Left hindlimb (tissue), 1 donor: ENCODE data around the gene CAMTA1.

Experiments used
- DNase-seq: peaks from one replicate; pipeline ENCODE4 v3.0.0-alpha.2; 2018

Gene CAMTA1

DNA sequence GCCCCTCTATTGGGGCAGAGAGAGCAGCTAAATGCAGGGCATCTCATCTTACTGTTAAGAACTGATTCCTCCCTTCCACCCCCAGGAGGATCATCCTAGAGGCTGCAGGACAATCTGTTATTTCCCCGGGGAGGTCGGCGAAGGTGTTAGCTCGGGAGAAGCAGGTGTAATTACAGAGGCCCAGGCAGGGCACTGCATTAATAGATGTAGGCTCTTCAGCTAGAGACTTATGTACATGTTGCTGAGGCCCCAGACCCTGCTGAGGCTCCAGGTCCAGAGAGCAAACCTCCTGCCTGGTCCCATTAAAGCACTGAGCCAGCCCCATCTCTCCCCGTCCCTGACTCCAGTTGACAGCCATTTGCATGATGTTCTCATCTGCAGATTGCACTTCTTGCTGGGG lies 665.6 kb downstream of the CAMTA1 start:
- DNase-seq = no peak

GRCh38 chr1:7453038-7453437 lies 667.8 kb downstream of the CAMTA1 start:
- no peak for DNase-seq

DNA sequence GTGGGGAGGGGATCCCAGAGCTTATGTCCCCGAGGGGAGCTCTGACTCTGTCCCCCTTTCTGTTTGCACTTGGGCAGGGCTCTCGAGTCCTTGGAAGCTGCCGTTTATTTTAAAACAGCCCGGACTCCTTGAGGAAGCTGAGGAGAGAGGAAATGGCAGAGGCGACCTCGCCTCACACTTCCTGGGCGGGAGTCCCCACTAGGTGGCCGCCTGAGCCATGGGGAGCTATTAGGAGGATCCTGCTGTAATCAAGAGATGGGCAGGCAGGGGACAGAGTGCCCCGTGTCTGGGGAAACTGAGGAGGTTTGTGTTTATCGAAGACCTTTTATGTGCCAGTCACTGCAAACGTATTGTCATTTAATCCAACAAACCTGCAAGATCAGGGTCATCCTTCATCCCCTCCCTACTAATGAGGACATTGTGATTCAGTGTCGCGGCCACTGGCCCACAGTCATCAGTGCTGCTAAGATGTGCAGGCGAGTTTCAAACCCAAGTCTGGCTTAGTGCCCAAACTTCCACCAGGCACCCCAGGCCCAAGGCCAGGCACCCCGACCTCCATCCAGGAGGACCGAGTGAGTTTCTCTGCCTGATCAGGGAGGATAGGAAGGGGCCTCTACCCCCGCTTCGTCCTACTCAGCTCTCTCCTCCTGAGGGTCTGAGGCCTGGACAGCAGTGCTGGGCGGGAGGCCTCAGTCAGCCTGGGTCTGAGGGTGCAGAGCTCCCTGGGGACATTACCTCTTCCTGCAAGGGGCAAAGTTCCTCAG lies 669.0 kb downstream of the CAMTA1 start:
- DNase-seq = no peak

DNA sequence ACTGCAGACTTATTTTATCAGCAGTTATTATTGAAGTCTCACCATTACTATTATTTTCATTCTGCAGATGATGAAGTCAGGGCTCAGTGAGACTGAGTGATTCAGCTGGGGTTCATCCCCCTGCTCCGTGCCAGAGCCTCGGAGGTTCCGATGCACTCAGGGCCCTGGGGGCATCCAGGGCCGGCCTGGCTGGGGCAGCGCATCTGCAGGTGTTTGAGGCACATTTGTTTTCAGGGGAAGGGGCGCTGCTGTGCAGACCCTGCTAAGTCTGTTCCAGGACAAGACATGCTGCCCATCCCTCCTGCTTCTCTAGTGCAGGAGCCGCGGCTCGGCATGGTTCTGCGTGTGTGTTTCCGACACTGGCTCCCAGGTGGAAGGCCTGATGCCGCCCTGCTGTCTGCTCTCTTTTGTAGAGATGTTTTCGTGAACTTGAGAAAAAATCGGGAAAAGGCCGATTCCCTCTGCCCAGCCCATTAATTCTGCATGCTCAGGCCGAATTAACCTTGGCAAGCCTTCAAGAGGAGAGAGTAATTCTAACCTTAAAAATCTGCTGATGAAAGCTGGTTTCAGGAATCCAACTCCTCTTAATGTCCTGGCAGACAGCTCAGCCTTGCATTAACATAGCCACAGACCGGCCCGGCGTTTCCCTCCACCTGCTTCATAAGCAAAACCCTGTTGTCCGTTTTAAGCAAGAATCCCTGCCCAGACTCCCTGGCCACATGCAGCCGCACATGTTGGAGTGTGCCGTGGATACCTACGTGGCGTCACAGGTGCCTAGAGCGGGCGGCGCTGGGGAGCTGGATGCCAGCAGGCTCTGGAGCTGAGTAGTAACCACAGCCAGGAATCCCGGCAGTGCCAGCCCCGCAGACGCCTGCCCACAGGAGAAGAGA lies 669.9 kb downstream of the CAMTA1 start:
- peak; percentile 49 for DNase-seq

- no peak for DNase-seq
These were observed 670.8 kb downstream of the CAMTA1 start for GRCh38 chr1:7455796-7456721.

- no peak for DNase-seq
These were observed 671.4 kb downstream of the CAMTA1 start for GRCh38 chr1:7456722-7457082.

DNA sequence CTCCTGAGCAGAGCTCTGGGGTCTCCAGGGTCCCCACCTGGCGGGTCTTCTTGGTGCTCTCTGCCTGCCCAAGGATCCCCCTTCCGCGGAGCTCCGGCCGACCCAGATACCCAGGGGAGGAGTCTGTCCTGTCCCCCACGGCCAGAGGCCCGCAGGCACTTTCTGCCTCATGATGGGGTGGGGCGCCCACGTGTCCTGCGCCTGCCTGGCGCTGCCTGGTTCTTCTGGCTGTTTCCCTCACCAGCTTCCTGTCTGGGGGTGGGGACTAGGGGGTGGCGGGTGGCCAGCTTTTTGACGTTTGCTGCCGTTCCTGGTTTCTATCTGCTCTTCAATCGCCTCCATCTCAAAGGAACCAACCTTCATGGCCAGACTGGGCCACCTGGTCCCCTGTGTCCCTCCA lies 672.6 kb downstream of the CAMTA1 start:
- no peak for DNase-seq

- no peak for DNase-seq
These were observed 673.7 kb downstream of the CAMTA1 start for GRCh38 chr1:7458946-7459345.

- DNase-seq = no peak
These were observed 674.7 kb downstream of the CAMTA1 start for GRCh38 chr1:7459914-7460313.

- DNase-seq = no peak
These were observed 675.6 kb downstream of the CAMTA1 start for GRCh38 chr1:7460807-7461206.

- DNase-seq = no peak
These were observed 677.4 kb downstream of the CAMTA1 start for GRCh38 chr1:7462617-7463016.

GRCh38 chr1:7463526-7463925 lies 678.3 kb downstream of the CAMTA1 start:
- DNase-seq = no peak

- no peak for DNase-seq
These were observed 679.5 kb downstream of the CAMTA1 start for GRCh38 chr1:7464736-7465135.

DNA sequence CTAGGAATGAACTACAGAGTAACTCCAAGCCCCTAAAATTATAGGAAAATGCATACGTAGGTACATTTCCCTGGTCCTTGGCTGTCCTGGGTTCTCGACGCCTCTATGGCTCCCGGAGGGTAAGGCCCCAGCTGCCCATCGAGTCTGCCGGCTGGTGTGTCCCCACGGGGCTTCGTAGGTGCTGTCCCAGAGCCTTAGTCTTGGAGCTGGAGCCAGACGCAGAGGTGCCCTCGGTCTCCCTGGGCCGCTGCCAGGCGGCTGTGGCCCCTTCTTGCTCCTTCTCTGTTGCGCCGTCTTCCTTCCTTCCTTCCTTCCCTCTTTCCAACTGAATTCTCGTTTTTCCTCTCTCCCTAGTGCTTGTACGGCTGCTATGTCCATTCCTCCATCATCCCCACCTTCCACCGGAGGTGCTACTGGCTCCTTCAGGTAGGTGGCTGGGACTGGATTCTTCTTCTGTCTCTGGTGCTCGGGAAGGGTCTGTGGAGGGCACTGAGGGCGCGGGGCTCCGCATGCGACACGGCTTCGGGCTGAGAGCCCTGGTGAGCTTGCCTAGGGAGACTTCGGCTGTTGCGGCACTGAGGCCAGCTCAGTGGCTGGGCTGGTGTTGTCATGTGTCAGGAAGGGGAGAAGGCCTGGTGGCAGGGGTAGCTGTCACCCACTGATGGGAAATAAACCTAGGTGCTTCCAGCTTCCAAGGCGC lies 682.4 kb downstream of the CAMTA1 start:
- DNase-seq = no peak

DNA sequence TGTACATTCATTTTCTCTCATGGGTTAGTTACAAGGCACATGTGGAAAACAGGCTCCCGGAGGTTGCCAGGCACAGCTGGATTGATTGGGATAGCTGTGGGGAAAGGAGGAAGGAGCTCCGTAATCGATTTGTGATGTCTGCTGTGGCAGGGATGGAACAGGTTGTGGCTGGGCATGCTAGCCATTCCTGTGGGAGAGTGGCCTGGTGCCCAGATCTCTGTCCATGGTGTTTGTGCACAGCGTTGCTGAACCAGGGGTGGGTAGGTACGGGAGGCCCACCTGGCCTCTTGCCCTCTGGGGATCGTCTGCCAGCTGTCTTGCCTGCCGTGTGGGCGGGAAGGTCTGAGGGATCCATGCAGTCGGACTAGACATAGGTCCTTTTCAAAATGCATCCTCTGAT lies 683.0 kb downstream of the CAMTA1 start:
- DNase-seq = no peak

GRCh38 chr1:7469255-7469938 lies 684.1 kb downstream of the CAMTA1 start:
- peak; percentile 70 for DNase-seq

DNA sequence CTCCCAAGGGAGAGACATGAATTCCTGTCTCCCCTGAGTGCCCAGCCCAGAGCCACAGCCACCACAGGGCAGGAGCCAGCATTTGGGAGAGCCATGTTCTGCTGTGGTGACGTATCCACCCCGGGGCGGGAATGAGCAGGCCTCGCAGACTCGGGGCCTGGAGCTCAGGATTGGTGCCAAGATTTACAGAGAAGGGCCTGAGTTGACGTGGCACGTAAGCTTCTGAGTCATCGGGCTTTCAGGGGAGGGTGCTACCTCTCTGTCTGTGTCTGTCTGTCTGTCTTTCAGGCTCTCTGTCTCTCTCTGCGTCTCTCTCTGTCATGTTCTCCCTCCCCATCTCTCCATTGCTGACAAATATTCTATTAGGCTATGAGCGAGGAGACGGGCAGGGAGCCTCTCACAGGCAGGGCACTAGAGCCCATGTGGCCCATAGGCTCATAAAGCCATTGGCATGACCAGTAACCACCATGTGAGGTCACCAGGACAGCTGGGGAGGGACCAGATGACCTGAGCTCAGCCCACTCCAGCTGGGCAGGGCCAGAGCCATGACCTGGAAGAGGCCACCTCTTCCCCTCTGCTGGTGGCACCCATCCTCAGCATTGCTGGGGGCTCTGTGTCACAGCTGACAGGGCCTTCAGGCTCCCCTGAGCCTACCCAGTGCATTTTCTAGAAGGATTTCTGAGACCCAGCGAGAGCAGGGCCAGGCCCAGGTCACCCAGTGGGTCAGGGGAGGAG lies 685.8 kb downstream of the CAMTA1 start:
- DNase-seq = peak; percentile 76

- peak; percentile 63 for DNase-seq
These were observed 686.6 kb downstream of the CAMTA1 start for GRCh38 chr1:7471836-7472235.

DNA sequence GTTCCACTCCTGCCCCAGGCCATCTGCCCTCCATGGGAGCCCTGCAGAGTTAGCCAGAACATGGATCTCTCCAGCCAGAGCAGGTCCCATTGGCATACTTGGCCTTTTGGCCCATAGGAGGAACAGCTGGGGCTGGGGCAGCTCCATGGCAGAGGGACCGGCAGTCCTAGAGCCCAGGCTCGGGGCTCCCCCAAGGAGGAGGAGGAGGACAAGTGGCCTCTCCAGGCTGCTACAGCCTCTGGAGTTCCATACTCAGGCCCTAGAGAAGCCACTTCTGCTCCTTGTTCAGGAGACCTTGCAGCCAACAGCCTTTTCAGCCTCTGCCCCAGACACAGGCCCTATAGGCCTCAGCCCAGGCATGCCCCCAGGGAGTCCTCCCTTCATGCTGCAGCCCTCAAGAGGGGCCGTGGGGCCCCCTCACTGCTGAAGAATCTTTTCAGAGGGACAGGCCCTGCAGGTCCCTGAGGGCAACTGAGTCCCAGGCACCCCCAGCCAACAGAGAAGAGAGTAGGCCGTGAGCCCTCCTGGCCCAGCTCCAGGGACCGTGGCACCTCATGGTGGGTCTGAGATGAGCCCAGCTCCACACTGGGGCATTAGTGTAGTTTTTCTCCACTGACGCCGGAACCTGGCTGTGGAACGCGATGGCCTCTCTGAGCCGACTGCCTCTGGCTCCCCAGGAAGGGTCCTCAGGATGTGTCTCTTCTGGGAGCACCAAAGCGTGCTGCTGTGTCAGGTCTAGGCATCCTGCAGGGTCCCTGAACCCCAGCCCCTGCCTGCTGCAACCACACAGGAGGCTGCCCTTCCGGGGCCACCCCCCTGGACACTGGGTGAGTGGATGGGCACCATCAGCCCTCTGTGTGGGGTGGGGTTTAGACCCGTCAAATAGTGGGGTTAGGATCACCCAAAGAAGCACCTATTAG lies 688.2 kb downstream of the CAMTA1 start:
- no peak for DNase-seq

GRCh38 chr1:7474143-7474490 lies 688.9 kb downstream of the CAMTA1 start:
- no peak for DNase-seq
